HG03135 (cell line): Measurements from ENCODE around the gene RNU1-2.
"Not testable (repeated sequence)": the region's sequence is repeated elsewhere in the genome, so short reads cannot be mapped to it uniquely, and the experiment has no call there.

Source experiments
- ATAC-seq: cut with Tn5 transposase; IDR thresholded peaks from one replicate; pipeline ENCODE4 v1.9.1; 2021; ENCODE audit warnings: mild to moderate bottlenecking, moderate library complexity; ENCODE audit not compliant: unreplicated experiment

RNU1-2 gene

GRCh38 chr1:16924919-16925477, 29.2 kb downstream of the RNU1-2 start:
- no peak for ATAC-seq

- ATAC-seq = no peak
These were observed 30.1 kb downstream of the RNU1-2 start for GRCh38 chr1:16925635-16926490.

- ATAC-seq = no peak
These were observed 30.8 kb downstream of the RNU1-2 start for GRCh38 chr1:16926491-16927073.

GRCh38 chr1:16927256-16927655, 31.5 kb downstream of the RNU1-2 start:
- no peak for ATAC-seq

- ATAC-seq = no peak
These were observed 32.1 kb downstream of the RNU1-2 start for GRCh38 chr1:16927711-16928485.

- not testable (repeated sequence) for ATAC-seq
These were observed 33.6 kb downstream of the RNU1-2 start for GRCh38 chr1:16929146-16930041.

GRCh38 chr1:16931206-16931934, 35.6 kb downstream of the RNU1-2 start:
- not testable (repeated sequence) for ATAC-seq

GRCh38 chr1:16933945-16934344, 38.2 kb downstream of the RNU1-2 start:
- not testable (repeated sequence) for ATAC-seq

GRCh38 chr1:16936580-16936979, 40.8 kb downstream of the RNU1-2 start:
- not testable (repeated sequence) for ATAC-seq

- ATAC-seq = no peak
These were observed 42.9 kb downstream of the RNU1-2 start for GRCh38 chr1:16938351-16939321.

- ATAC-seq = not testable (repeated sequence)
These were observed 43.8 kb downstream of the RNU1-2 start for GRCh38 chr1:16939386-16940180.

GRCh38 chr1:16944038-16944437, 48.3 kb downstream of the RNU1-2 start:
- ATAC-seq = no peak

- ATAC-seq = not testable (repeated sequence)
These were observed 49.7 kb downstream of the RNU1-2 start for GRCh38 chr1:16945512-16945911.
